Activated T-cell treated with anti-CD3 and anti-CD28 coated beads, Interleukin-2, amount 50 U/mL, for 72 hours (primary cell): Measurements from ENCODE around the gene STARD3. TPM values are rescaled to one million over a fixed set of nuclear protein-coding genes. Genes with fewer than 3 reads are reported as not detected.

ENCODE experiments used
- ATAC-seq, 2 donors: fragments of 150-1000 bp; cut with Tn5 transposase; replicated peaks in 1 of 2; 2 replicates each; pipeline ENCODE4 v1.10.0; 2021; ENCODE audit warnings: moderate library complexity in 2 of 2, mild to moderate bottlenecking in 1 of 2
- DNase-seq, 2 donors: peaks; one replicate each; pipeline ENCODE4 v3.0.0; 2021 to 2022; ENCODE audit warnings: mixed read lengths in 1 of 2
- H3K27ac Mint-ChIP-seq: one replicate; pipeline ENCODE4 v1.8.0; 2022; ENCODE audit warnings: mild to moderate bottlenecking, moderate library complexity, mixed read lengths
- H3K27me3 Mint-ChIP-seq: one replicate; pipeline ENCODE4 v1.8.0; 2022; ENCODE audit warnings: low read depth, mixed read lengths
- H3K36me3 Mint-ChIP-seq, 2 donors: one replicate each; pipeline ENCODE4 v1.8.0; 2022; ENCODE audit warnings: mixed read lengths in 2 of 2, mild to moderate bottlenecking in 1 of 2; ENCODE audit not compliant: insufficient read depth in 2 of 2
- H3K4me1 Mint-ChIP-seq: one replicate; pipeline ENCODE4 v1.8.0; 2022; ENCODE audit warnings: low read depth, mixed read lengths
- H3K4me3 Mint-ChIP-seq, 2 donors: one replicate each; pipeline ENCODE4 v1.8.0; 2022; ENCODE audit warnings: mild to moderate bottlenecking in 2 of 2, mixed read lengths in 2 of 2, moderate library complexity in 2 of 2
- H3K9me3 Mint-ChIP-seq, 2 donors: one replicate each; pipeline ENCODE4 v1.8.0; 2022; ENCODE audit warnings: mixed read lengths in 2 of 2
- total RNA-seq, 2 donors: library from RNA; stranded (reverse); gene quantifications; one replicate each; pipeline ENCODE4 v1.2.3, GENCODE V29; 2022

STARD3 gene
- total RNA-seq, 2 donors from 2014 or later = 63.5 to 65.1 TPM

GRCh38 chr17:39640591-39641031 lies 3.7 kb downstream of the STARD3 start:
- Mint-ChIP-seq H3K27ac (peak overlapping the region; percentile 25), H3K9me3 (no peaks in the 10 kb centered on the region), H3K4me3 (no peak overlapping the region), H3K27me3 (no peaks in the 10 kb centered on the region), H3K4me1 (peaks cover 71% of the 10 kb centered on the region), H3K36me3 (no peaks in the 10 kb centered on the region)
- no peak for DNase-seq
- no peak for ATAC-seq

- DNase-seq = no peak
- Mint-ChIP-seq H3K27me3 (no peaks in the 10 kb centered on the region), H3K4me1 (peaks cover 69% of the 10 kb centered on the region), H3K27ac (no peak overlapping the region), H3K9me3 (no peaks in the 10 kb centered on the region), H3K4me3 (no peak overlapping the region), H3K36me3 (no peaks in the 10 kb centered on the region)
- no peak for ATAC-seq
Observed at GRCh38 chr17:39641097-39641496, 4.2 kb downstream of the STARD3 start.

- no peak for ATAC-seq
- no peaks in the 10 kb centered on the region for H3K27me3 Mint-ChIP-seq
- no peaks in the 10 kb centered on the region for H3K9me3 Mint-ChIP-seq
- peaks cover 63% of the 10 kb centered on the region for H3K4me1 Mint-ChIP-seq
- no peak overlapping the region for H3K4me3 Mint-ChIP-seq
- no peak for DNase-seq
- H3K27ac Mint-ChIP-seq = no peak overlapping the region
- H3K36me3 Mint-ChIP-seq = no peaks in the 10 kb centered on the region
Observed at GRCh38 chr17:39641883-39642282, 4.9 kb downstream of the STARD3 start.

- Mint-ChIP-seq H3K4me3 (no peak overlapping the region), H3K9me3 (no peaks in the 10 kb centered on the region), H3K4me1 (peaks cover 63% of the 10 kb centered on the region), H3K36me3 (no peaks in the 10 kb centered on the region), H3K27me3 (no peaks in the 10 kb centered on the region), H3K27ac (peak overlapping the region; percentile 2)
- no peak for ATAC-seq
- DNase-seq = no peak
Observed at GRCh38 chr17:39642291-39643074, 5.5 kb downstream of the STARD3 start.

- Mint-ChIP-seq H3K4me3 (no peak overlapping the region), H3K27ac (peak overlapping the region; percentile 2), H3K27me3 (no peaks in the 10 kb centered on the region), H3K4me1 (peaks cover 56% of the 10 kb centered on the region), H3K9me3 (no peaks in the 10 kb centered on the region), H3K36me3 (no peaks in the 10 kb centered on the region)
- DNase-seq = no peak
- peak in 1 of 2 donors; percentile 26 for ATAC-seq
Observed at GRCh38 chr17:39643271-39643670, 6.3 kb downstream of the STARD3 start.

GRCh38 chr17:39647256-39647655 lies 10.3 kb downstream of the STARD3 start:
- peaks cover 52% of the 10 kb centered on the region for H3K4me1 Mint-ChIP-seq
- no peak for DNase-seq

GRCh38 chr17:39648616-39649366 lies 11.8 kb downstream of the STARD3 start:
- Mint-ChIP-seq H3K4me3 (no peak overlapping the region), H3K36me3 (no peaks in the 10 kb centered on the region), H3K9me3 (no peaks in the 10 kb centered on the region), H3K27ac (no peak overlapping the region), H3K4me1 (peaks cover 43% of the 10 kb centered on the region), H3K27me3 (no peaks in the 10 kb centered on the region)
- DNase-seq = no peak
- no peak for ATAC-seq

More at GRCh38 chr17:39647256-39647655, 10.3 kb downstream of the STARD3 start:
- ATAC-seq = no peak
- Mint-ChIP-seq H3K36me3 (no peaks in the 10 kb centered on the region), H3K27ac (no peak overlapping the region), H3K27me3 (no peaks in the 10 kb centered on the region), H3K4me3 (no peak overlapping the region), H3K9me3 (no peaks in the 10 kb centered on the region)

- peak overlapping the region; percentile 38 for H3K27ac Mint-ChIP-seq
- no peak for ATAC-seq
- no peaks in the 10 kb centered on the region for H3K9me3 Mint-ChIP-seq
- no peaks in the 10 kb centered on the region for H3K36me3 Mint-ChIP-seq
- peaks cover 36% of the 10 kb centered on the region for H3K4me1 Mint-ChIP-seq
- no peaks in the 10 kb centered on the region for H3K27me3 Mint-ChIP-seq
- H3K4me3 Mint-ChIP-seq = no peak overlapping the region
- DNase-seq = no peak
Observed at GRCh38 chr17:39650121-39650579, 13.2 kb downstream of the STARD3 start.

GRCh38 chr17:39651923-39652586 lies 15.1 kb downstream of the STARD3 start:
- no peak overlapping the region for H3K4me3 Mint-ChIP-seq
- H3K27ac Mint-ChIP-seq = no peak overlapping the region
- H3K27me3 Mint-ChIP-seq = no peaks in the 10 kb centered on the region
- H3K36me3 Mint-ChIP-seq = peaks cover 0 to 4% of the 10 kb centered on the region in 2 donors
- no peak for ATAC-seq
- no peaks in the 10 kb centered on the region for H3K9me3 Mint-ChIP-seq
- H3K4me1 Mint-ChIP-seq = peaks cover 36% of the 10 kb centered on the region
- no peak for DNase-seq

GRCh38 chr17:39652587-39653315 lies 15.8 kb downstream of the STARD3 start:
- Mint-ChIP-seq H3K36me3 (peaks cover 0 to 4% of the 10 kb centered on the region in 2 donors), H3K27me3 (no peaks in the 10 kb centered on the region), H3K9me3 (no peaks in the 10 kb centered on the region), H3K4me1 (peaks cover 36% of the 10 kb centered on the region), H3K27ac (no peak overlapping the region), H3K4me3 (no peak overlapping the region)
- no peak for DNase-seq
- ATAC-seq = no peak

- no peaks in the 10 kb centered on the region for H3K27me3 Mint-ChIP-seq
- H3K27ac Mint-ChIP-seq = no peak overlapping the region
- no peaks in the 10 kb centered on the region for H3K9me3 Mint-ChIP-seq
- H3K4me3 Mint-ChIP-seq = no peak overlapping the region
- no peak for DNase-seq
- H3K4me1 Mint-ChIP-seq = peaks cover 36% of the 10 kb centered on the region
- H3K36me3 Mint-ChIP-seq = peaks cover 0 to 4% of the 10 kb centered on the region in 2 donors
- peak in 1 of 2 donors; percentile 11 for ATAC-seq
Observed at GRCh38 chr17:39653316-39653661, 16.3 kb downstream of the STARD3 start.

GRCh38 chr17:39653662-39654331 lies 16.9 kb downstream of the STARD3 start:
- peak; percentile 71 to 79 for ATAC-seq
- Mint-ChIP-seq H3K4me3 (no peak overlapping the region), H3K27ac (no peak overlapping the region), H3K36me3 (peaks cover 0 to 4% of the 10 kb centered on the region in 2 donors), H3K27me3 (no peaks in the 10 kb centered on the region), H3K4me1 (peaks cover 36% of the 10 kb centered on the region), H3K9me3 (no peaks in the 10 kb centered on the region)
- peak; percentile 84 to 88 for DNase-seq
